NCI-H187 (cell line): ENCODE measurements around the gene MACROD1.
"Not testable (repeated sequence)": the region's sequence is repeated elsewhere in the genome, so short reads cannot be mapped to it uniquely, and the experiment has no call there.

Experiments used
- DNase-seq, 2 experiments: peaks; one replicate each; lab custom pipeline; 2025; lab: John Stamatoyannopoulos, UW

The MACROD1 gene

DNA sequence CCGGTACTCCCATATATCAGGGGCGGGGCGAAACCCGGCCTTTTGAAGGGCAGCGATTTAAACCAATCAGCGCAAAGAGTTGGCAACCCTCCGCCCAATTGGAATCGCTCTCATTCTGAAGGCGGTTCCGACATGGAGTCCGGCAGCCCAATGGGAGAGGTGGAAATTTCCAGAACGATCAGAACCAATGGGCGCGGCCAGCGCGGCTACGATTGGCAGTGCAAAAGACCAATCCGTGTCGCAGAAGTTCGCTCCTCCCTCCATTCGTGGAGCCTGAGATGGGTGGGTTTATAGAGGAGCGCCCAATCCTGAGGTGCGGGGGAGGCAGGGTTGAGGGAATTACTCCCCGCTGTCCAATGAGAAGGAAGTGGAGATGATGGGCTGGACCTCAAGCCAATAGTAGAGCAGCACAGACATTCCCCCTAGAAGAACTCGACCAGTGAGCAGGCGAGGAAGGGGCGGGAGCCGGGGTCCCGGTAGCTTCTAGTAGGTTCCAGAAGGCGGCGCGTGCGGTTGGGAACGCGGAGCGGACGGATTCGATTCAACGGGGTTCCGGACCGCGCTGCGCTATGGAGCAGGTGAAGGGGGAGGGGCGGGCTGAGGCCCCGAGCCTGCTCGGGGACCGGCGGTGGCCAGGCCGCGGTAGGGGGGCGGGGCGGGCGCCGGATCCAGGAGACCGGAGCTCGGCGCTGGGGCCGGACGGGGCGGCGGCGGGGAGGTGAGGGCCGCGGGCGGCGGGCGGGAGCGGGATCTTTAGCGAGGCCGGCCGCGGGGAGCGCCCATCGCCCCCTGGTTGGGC, 20.0 kb upstream of the MACROD1 start, which contains the start of gene STIP1:
TSS of gene STIP1 (plus strand) at position 479 of the 799 bp plus-strand sequence. CDS start at position 570, 91 bp downstream.
- DNase-seq, result peak; percentile 99 to 100

GRCh38 chr11:64185175-64185692, 19.3 kb upstream of the MACROD1 start:
- peak; percentile 61 to 73 for DNase-seq

DNA sequence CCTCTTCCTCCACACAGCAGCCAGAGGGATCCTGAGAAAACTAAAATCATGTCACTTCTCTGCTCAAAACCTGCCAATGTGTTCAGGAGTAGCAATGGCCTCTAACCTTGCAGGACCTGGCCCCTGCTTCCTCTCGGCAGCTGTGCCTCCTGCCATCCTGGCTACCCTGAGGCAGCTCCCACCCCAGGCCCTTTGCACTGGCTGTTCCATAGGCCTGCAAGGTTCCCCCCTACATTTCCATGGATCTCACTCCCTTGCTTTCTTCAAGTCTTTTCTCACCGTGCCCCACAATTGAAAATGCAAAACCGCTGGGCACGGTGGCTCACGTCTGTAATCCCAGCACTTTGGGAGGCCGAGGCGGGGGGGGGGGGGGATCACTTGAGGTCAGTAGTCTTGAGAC, 18.0 kb upstream of the MACROD1 start:
- no peak for DNase-seq

DNA sequence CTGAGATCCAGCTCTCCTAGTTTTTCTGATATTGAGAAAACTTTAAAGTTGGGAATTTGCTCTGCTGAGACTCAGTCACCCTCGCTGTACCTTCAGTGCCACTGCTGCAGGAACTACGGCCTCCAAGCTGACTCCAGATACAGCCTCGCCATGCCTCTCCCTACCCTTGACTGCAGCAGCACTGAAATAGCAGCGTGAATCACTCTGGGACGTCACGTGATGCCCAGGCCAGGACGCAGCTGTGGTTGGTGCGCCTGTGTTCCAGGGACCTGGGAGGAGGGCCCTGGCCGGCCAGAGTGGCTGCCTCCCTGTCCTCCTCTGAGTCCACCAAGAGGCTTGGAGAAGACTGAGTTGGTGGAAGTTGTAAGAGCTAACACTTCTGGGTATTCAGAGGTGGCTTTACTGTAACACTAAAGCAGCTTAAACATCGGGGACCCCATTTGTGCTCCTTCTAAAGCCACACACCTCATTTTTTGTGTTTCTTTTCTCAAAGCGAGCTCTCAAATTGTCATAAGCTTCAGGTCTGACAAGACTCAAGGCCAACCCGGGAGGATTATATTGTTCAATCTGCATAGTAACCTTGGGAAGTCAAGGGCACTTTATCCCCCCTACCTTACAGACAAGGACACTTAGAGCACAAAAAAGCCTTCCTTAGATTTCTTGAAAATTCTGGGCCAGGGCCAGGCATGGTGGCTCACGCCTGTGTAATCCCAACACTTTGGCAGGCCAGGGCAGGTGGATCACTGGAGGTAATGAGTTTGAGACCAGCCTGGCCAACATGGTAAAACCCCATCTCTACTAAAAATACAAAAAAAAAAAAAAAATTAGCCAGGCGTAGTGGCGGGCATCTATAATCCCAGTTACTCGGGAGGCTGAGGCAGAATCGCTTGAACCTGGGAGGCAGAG, 15.8 kb upstream of the MACROD1 start:
- DNase-seq, result peak in 1 of 2 experiments; percentile 32

GRCh38 chr11:64180891-64181290, 15.0 kb upstream of the MACROD1 start:
- no peak for DNase-seq

- no peak for DNase-seq
These were observed 13.2 kb upstream of the MACROD1 start for GRCh38 chr11:64178951-64179639.

GRCh38 chr11:64178203-64178602, 12.3 kb upstream of the MACROD1 start:
- no peak for DNase-seq

- no peak for DNase-seq
These were observed 10.8 kb upstream of the MACROD1 start for GRCh38 chr11:64176751-64177150.

DNA sequence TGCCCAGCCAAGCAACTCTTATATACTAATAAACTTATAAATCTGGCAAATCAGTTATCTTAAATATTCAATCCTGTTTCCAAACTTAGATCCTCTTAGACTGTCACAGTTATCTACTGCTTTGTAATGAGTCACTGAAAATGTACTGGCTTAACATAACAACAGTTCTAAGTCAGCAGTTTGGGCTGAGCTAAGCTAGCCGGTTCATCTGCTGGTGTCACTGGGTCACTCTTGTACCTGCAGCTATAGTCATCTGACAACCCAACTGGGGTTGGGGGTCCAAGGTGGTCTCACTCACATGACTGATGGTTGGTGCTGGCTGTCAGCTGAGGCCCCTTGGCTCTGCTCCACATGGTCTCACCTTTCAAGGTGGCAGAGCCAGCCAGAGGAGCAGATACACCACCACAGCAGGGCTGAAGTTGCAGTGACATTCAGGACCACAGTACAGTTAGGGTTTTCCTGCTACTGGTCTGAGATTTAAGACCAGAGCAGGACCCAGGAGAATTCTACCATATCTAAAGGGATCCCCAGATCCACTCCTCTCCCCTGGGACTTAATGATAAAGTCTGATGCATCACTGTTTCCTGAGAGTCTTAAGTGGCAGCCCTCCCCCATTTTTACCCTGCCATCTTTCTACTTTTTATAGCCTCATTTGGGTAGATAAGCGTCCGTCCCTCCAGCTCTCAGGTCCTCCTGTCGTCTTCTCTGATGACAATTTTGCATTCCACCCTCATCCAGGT, 7.9 kb upstream of the MACROD1 start:
- DNase-seq, result no peak

GRCh38 chr11:64170419-64170818, 4.5 kb upstream of the MACROD1 start:
- no peak for DNase-seq

- no peak for DNase-seq
These were observed 452 bp downstream of the MACROD1 start for GRCh38 chr11:64165481-64165841.

- DNase-seq, result no peak
These were observed 1.3 kb downstream of the MACROD1 start for GRCh38 chr11:64164392-64165312.

DNA sequence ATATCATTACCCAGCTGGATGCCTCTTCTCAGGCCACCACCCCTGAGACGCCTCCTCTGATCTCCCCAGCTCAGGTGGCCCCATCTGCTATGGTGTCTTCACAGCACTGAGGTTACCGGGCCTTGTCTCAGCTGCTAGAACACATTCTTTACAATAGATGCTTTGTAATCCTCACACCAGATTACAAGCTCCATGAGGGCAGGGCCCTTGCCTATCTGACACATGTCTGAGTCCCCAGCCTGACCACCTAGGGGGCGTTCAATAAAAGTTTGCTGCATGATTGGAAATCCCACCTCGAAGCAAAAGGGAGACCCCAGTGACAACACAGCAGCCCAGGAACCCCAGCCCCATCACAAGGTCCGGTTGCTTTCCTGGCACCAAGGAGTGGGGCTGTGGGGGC, 2.0 kb downstream of the MACROD1 start:
- no peak for DNase-seq

DNA sequence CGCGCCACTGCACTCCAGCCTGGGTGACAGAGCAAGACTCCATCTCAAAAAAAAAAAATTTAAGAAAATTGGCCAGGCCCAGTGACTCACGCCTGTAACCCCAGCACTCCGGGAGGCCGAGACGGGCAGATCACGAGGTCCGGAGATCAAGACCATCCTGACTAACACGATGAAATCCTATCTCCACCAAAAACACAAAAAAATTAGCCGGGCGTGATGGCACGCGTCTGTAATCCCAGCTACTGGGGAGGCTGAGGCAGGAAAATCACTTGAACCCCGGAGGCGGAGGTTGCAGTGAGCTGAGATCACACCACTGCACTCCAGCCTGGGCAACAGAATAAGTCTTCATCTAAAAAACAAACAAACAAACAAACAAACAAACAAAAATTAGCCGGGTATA, 3.1 kb downstream of the MACROD1 start:
- not testable (repeated sequence) for DNase-seq

- no peak for DNase-seq
These were observed 4.9 kb downstream of the MACROD1 start for GRCh38 chr11:64161037-64161436.

GRCh38 chr11:64157631-64158394, 8.1 kb downstream of the MACROD1 start:
- DNase-seq, result no peak

DNA sequence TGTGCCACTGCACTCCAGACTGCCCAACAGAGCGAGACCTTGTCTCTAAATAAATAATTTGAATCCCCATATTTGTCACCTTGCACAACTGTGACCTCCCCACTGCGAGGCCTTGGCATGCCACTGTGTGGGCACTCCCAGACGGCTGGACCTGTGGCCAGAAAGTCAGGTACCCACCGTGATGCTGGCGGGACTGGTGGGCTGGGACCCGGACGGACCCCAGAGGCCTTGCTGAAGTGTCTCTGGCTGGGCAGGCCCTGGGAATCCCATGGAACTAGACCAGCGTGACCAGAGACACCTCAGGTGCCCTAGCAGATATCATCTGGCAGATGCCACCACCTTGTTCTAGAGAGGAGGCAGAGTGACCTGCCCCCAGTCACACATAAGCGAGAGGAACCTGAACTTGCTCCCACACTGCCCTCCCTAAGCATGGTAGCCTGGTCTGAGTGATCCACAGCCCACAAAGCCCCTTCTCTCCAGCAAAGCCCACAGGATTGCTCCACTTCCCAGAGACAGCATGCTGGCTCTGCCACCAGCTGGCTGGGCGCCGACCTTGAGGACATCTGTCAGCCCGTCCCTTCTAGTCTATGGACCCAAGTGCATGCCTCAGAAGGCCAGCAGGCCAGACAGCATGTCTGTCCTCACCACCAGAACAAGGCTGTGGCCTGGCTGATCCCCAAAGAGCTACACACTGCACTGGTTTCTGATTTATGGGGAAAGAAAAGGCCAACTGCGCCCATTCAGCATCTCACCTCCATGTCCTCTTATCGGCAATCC, 9.5 kb downstream of the MACROD1 start:
- DNase-seq, result no peak

DNA sequence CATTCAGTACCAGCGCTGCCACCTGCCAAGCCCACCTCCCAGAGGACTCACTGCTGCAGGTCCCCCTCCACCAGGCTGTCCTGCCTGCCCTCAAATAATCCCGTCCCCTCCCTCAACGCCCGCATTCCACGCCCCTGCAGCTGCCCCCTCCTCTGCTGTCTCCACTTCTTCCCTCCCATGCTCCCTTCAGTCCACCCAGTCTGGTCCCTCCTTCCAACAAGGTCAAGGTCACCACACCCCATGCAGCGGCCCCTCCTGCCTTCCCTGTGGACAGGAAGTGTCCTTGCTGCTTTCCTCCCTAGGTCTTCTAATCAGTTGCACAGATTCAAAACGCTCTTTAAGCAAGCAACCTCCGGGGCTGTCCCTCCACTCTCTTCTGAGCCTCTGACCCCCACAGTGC, 12.1 kb downstream of the MACROD1 start:
- DNase-seq, result no peak
